A375 (cell line): ENCODE measurements around the gene PLCD3. TPM values are rescaled to one million over a fixed set of nuclear protein-coding genes. Genes with fewer than 3 reads are reported as not detected.

ENCODE experiments used
- small RNA-seq: library from RNA; depleted of rRNA; stranded (forward); fragments of <200 nt; gene quantifications from one replicate; pipeline ENCODE3, GENCODE V24; 2014
- total RNA-seq: library from RNA; depleted of rRNA; stranded (reverse); fragments of >200 nt; shearing (Covaris generic); gene quantifications from 2 replicates; pipeline ENCODE4 v1.2.3, GENCODE V29; 2014; rRNA removed

PLCD3 gene
- total RNA-seq, result 19.6 and 25.8 TPM in 2 replicates

GRCh38 chr17:45132320-45132571, at the start of gene PLCD3:
Gene PLCD3 (minus strand): TSS chr17:45132515. CDS start chr17:45132410, 105 bp downstream.

GRCh38 chr17:45161288-45162024, 29.1 kb upstream of the PLCD3 start, which contains the start of gene HEXIM2:
Gene HEXIM2 (plus strand): TSS chr17:45161875. CDS start chr17:45162794, 919 bp downstream.

GRCh38 chr17:45148183-45149036, 16.1 kb upstream of the PLCD3 start, which contains the start of gene HEXIM1:
Gene HEXIM1 (plus strand): TSS chr17:45148475. CDS start chr17:45149191, 716 bp downstream.

GRCh38 chr17:45135192-45135977, 3.1 kb upstream of the PLCD3 start, which contains the start of gene ACBD4:
Gene ACBD4 (plus strand): TSS chr17:45135687. CDS start chr17:45136145, 458 bp downstream.

GRCh38 chr17:45060797-45061605, 71.3 kb downstream of the PLCD3 start, which contains the start of gene NMT1:
Gene NMT1 (plus strand): TSS chr17:45061317. CDS start chr17:45061330, 13 bp downstream.

Small RNAs within 50 kb of the gene (small RNA-seq; reads per million reads assigned to genes)
- gene MIR6784 (not detected), gene RF00019 (not detected)

Other genes with a start within 250 kb of the PLCD3 start
- gene EFTUD2, start 233.1 kb downstream of the PLCD3 start, total RNA-seq, result 160 and 181 TPM in 2 replicates
- gene GFAP, start 217.0 kb downstream of the PLCD3 start, total RNA-seq, result 0.03 and 0.23 TPM in 2 replicates
- gene KIF18B, start 184.7 kb downstream of the PLCD3 start, total RNA-seq, result 11.8 and 13.6 TPM in 2 replicates
- gene C1QL1, start 164.2 kb downstream of the PLCD3 start, total RNA-seq, result 6.0 and 6.3 TPM in 2 replicates
- gene DCAKD, start 80.9 kb downstream of the PLCD3 start, total RNA-seq, result 34.5 and 47.1 TPM in 2 replicates
- 87.0 and 114 TPM in 2 replicates for gene NMT1, start 71.2 kb downstream of the PLCD3 start, total RNA-seq
- gene ACBD4, start 3.2 kb upstream of the PLCD3 start, total RNA-seq, result 8.8 and 10.2 TPM in 2 replicates
- 30.5 and 35.8 TPM in 2 replicates for gene HEXIM1, start 16.0 kb upstream of the PLCD3 start, total RNA-seq
- 15.2 and 16.9 TPM in 2 replicates for gene HEXIM2, start 29.4 kb upstream of the PLCD3 start, total RNA-seq
- gene FMNL1, start 89.4 kb upstream of the PLCD3 start, total RNA-seq, result 4.8 and 5.9 TPM in 2 replicates
- 0.13 TPM in 1 of 2 replicates, not detected in the other for gene SPATA32, start 129.6 kb upstream of the PLCD3 start, total RNA-seq
- gene MAP3K14, start 184.5 kb upstream of the PLCD3 start, total RNA-seq, result 10.8 and 12.7 TPM in 2 replicates